HEK293 (cell line): ENCODE data around the gene CITED4.

Experiments used
- CTCF ChIA-PET: fragments of 350-600 bp; formaldehyde crosslinking; extraction: SDS; loops from one replicate; lab custom pipeline; 2021; ENCODE audit warnings: antibody characterized with exemption; lab: Yijun Ruan, JAX
- POLR2A ChIA-PET: fragments of 300-600 bp; formaldehyde crosslinking; extraction: SDS; loops from one replicate; lab custom pipeline; 2020; ENCODE audit warnings: antibody characterized with exemption, inconsistent platforms; lab: Yijun Ruan, JAX
- H3K27ac ChIP-seq: fragments of 200-500 bp; sonication (Bioruptor generic); 2 replicates; pipeline ENCODE4 v1.5.1; 2014; ENCODE audit warnings: low read depth, low read length, control low read depth, inconsistent platforms; ENCODE audit errors: extremely low read depth
- H3K36me3 ChIP-seq, 2 experiments: fragments of 200-500 bp in 1 of 2; sonication (Bioruptor generic) in 1 of 2; 1 replicate in 1 of 2; 2 replicates in 1 of 2; pipeline ENCODE4 v1.5.1; 2014 to 2017; ENCODE audit warnings: inconsistent platforms in 2 of 2, low read length in 2 of 2; ENCODE audit not compliant: control insufficient read depth in 2 of 2, insufficient read depth in 1 of 2
- H3K4me1 ChIP-seq: fragments of 200-500 bp; sonication (Bioruptor generic); 2 replicates; pipeline ENCODE4 v1.5.1; 2014; ENCODE audit warnings: mild to moderate bottlenecking, low read length, inconsistent platforms; ENCODE audit not compliant: control insufficient read depth, insufficient read depth
- H3K4me3 ChIP-seq: 2 replicates; pipeline ENCODE4 v1.5.1; 2011; ENCODE audit warnings: low read depth, mild to moderate bottlenecking, control low read depth, low read length, moderate library complexity
- H3K9me3 ChIP-seq: fragments of 200-500 bp; sonication (Bioruptor generic); 2 replicates; pipeline ENCODE4 v1.5.1; 2014; ENCODE audit warnings: low read depth, low read length, inconsistent platforms; ENCODE audit not compliant: control insufficient read depth, insufficient read depth
- EGR2 ChIP-seq: fragments of 450-650 bp; formaldehyde crosslinking; IDR thresholded peaks from 2 replicates; pipeline ENCODE4 v1.5.1; 2016; ENCODE audit warnings: low read depth, missing biosample characterization, missing genetic modification characterization
- GLIS1 ChIP-seq: fragments of 450-650 bp; formaldehyde crosslinking; IDR thresholded peaks from 2 replicates; pipeline ENCODE4 v1.5.1; 2016; ENCODE audit warnings: missing biosample characterization, missing genetic modification characterization
- GLIS2 ChIP-seq: fragments of 450-650 bp; formaldehyde crosslinking; IDR thresholded peaks from 2 replicates; pipeline ENCODE4 v1.5.1; 2016; ENCODE audit warnings: missing biosample characterization, missing genetic modification characterization
- PRDM1 ChIP-seq: fragments of 450-650 bp; formaldehyde crosslinking; IDR thresholded peaks from 2 replicates; pipeline ENCODE4; 2016; ENCODE audit warnings: missing biosample characterization, missing genetic modification characterization
- ZFHX2 ChIP-seq: fragments of 450-650 bp; formaldehyde crosslinking; conservative IDR thresholded peaks from 2 replicates; pipeline ENCODE4 v1.5.1; 2016; ENCODE audit warnings: missing biosample characterization, missing genetic modification characterization
- ZIC2 ChIP-seq: fragments of 450-650 bp; formaldehyde crosslinking; IDR thresholded peaks from 2 replicates; pipeline ENCODE4 v1.5.1; 2016; ENCODE audit warnings: missing biosample characterization, missing genetic modification characterization
- ZNF274 ChIP-seq, 2 experiments: fragments of 200-500 bp in 1 of 2; fragments of 450-650 bp in 1 of 2; sonication (Bioruptor generic) in 1 of 2; formaldehyde crosslinking in 1 of 2; IDR thresholded peaks; 2 replicates each; pipeline versions ENCODE4 v1.5.1 to v1.6.1; 2014 to 2016; ENCODE audit warnings: borderline replicate concordance in 1 of 2, inconsistent platforms in 1 of 2, low read length in 1 of 2, missing biosample characterization in 1 of 2, missing genetic modification characterization in 1 of 2
- ZNF335 ChIP-seq: fragments of 450-650 bp; formaldehyde crosslinking; conservative IDR thresholded peaks from 2 replicates; pipeline ENCODE4 v1.5.1; 2016; ENCODE audit warnings: missing biosample characterization, missing genetic modification characterization
- ZNF366 ChIP-seq: fragments of 450-650 bp; formaldehyde crosslinking; conservative IDR thresholded peaks from 2 replicates; pipeline ENCODE4 v1.5.1; 2016; ENCODE audit warnings: missing biosample characterization, missing genetic modification characterization
- ZNF48 ChIP-seq: fragments of 450-650 bp; formaldehyde crosslinking; IDR thresholded peaks from 2 replicates; pipeline ENCODE4 v1.5.1; 2016; ENCODE audit warnings: missing biosample characterization, missing genetic modification characterization
- ZNF501 ChIP-seq: fragments of 450-650 bp; formaldehyde crosslinking; IDR thresholded peaks from 2 replicates; pipeline ENCODE4 v1.5.1; 2016; ENCODE audit warnings: missing biosample characterization, missing genetic modification characterization
- ZNF514 ChIP-seq: fragments of 450-650 bp; formaldehyde crosslinking; IDR thresholded peaks from 2 replicates; pipeline ENCODE4 v1.5.1; 2016; ENCODE audit warnings: missing biosample characterization, missing genetic modification characterization
- ZNF529 ChIP-seq: fragments of 450-650 bp; formaldehyde crosslinking; IDR thresholded peaks from 2 replicates; pipeline ENCODE4 v1.5.1; 2017; ENCODE audit warnings: missing genetic modification characterization, missing biosample characterization; ENCODE audit not compliant: insufficient replicate concordance
- ZNF530 ChIP-seq: fragments of 450-650 bp; formaldehyde crosslinking; IDR thresholded peaks from 2 replicates; pipeline ENCODE4 v1.5.1; 2016; ENCODE audit warnings: low read depth, missing biosample characterization, missing genetic modification characterization
- ZNF629 ChIP-seq: fragments of 450-650 bp; formaldehyde crosslinking; IDR thresholded peaks from 2 replicates; pipeline ENCODE4 v1.5.1; 2017; ENCODE audit warnings: missing biosample characterization, missing genetic modification characterization
- ZNF677 ChIP-seq: fragments of 450-650 bp; IDR thresholded peaks from 2 replicates; pipeline ENCODE4 v1.5.0; 2018; ENCODE audit warnings: missing biosample characterization, mild to moderate bottlenecking, missing genetic modification characterization, moderate library complexity
- TF ChIP-seq, protein P1 (sequence below): IDR thresholded peaks from 2 replicates; pipeline ENCODE4 v1.6.1; 2011; ENCODE audit warnings: mild to moderate bottlenecking, low read depth, low read length, borderline replicate concordance
- TF ChIP-seq, protein P2 (sequence below): fragments of 450-650 bp; formaldehyde crosslinking; conservative IDR thresholded peaks from 2 replicates; pipeline ENCODE4 v1.5.1; 2016; ENCODE audit warnings: low read depth, missing biosample characterization, missing genetic modification characterization
- TF ChIP-seq, protein P3 (sequence below): fragments of 450-650 bp; formaldehyde crosslinking; IDR thresholded peaks from 2 replicates; pipeline ENCODE4 v1.5.1; 2016; ENCODE audit warnings: missing biosample characterization, missing genetic modification characterization
- TF ChIP-seq, protein P4 (sequence below): fragments of 450-650 bp; formaldehyde crosslinking; optimal IDR thresholded peaks from 2 replicates; pipeline ENCODE3; 2016; ENCODE audit warnings: missing biosample characterization, mild to moderate bottlenecking, missing genetic modification characterization
- TF ChIP-seq, protein P5 (sequence below): fragments of 450-650 bp; formaldehyde crosslinking; IDR thresholded peaks from 2 replicates; pipeline ENCODE4 v1.5.1; 2016; ENCODE audit warnings: missing biosample characterization, missing genetic modification characterization

Gene CITED4

DNA sequence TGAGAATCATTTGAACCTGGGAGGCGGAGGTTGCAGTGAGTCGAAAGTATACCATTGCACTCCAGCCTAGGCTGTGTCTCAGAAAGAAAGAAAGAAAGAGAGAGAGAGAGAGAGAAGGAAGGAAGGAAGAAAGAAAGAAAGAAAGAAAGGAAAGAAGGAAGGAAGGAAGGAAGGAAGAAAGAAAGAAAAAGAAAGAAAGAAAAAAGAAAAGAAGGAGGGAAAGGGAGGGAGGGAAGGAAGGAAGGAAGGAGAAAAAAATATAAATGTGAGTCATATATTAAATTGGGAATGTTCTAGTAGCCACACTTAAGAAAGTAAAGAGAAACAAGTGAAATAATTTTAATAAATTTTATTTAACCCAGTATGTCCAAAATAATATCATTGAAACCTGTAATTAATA is 16.7 kb upstream of the CITED4 start:
- Histone ChIP-seq H3K27ac (no peak overlapping the region), H3K9me3 (no peaks in the 10 kb centered on the region), H3K4me1 (no peaks in the 10 kb centered on the region), H3K36me3 (no peaks in the 10 kb centered on the region), H3K4me3 (no peak overlapping the region)
- CTCF ChIA-PET = no interaction called here
- POLR2A ChIA-PET = no interaction called here
- TF ChIP-seq ZNF366 (tag by site-specific recombination) (peak; percentile 97), ZNF677 (tag by site-specific recombination) (no peak), ZNF529 (no peak), PRDM1 (tag by site-specific recombination) (peak; percentile 22; the same call in 1 of the 2 replicates), ZNF48 (tag by site-specific recombination) (no peak)
- TF ChIP-seq, protein P1, sequence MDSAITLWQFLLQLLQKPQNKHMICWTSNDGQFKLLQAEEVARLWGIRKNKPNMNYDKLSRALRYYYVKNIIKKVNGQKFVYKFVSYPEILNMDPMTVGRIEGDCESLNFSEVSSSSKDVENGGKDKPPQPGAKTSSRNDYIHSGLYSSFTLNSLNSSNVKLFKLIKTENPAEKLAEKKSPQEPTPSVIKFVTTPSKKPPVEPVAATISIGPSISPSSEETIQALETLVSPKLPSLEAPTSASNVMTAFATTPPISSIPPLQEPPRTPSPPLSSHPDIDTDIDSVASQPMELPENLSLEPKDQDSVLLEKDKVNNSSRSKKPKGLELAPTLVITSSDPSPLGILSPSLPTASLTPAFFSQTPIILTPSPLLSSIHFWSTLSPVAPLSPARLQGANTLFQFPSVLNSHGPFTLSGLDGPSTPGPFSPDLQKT = no peak
- TF ChIP-seq, protein P2, sequence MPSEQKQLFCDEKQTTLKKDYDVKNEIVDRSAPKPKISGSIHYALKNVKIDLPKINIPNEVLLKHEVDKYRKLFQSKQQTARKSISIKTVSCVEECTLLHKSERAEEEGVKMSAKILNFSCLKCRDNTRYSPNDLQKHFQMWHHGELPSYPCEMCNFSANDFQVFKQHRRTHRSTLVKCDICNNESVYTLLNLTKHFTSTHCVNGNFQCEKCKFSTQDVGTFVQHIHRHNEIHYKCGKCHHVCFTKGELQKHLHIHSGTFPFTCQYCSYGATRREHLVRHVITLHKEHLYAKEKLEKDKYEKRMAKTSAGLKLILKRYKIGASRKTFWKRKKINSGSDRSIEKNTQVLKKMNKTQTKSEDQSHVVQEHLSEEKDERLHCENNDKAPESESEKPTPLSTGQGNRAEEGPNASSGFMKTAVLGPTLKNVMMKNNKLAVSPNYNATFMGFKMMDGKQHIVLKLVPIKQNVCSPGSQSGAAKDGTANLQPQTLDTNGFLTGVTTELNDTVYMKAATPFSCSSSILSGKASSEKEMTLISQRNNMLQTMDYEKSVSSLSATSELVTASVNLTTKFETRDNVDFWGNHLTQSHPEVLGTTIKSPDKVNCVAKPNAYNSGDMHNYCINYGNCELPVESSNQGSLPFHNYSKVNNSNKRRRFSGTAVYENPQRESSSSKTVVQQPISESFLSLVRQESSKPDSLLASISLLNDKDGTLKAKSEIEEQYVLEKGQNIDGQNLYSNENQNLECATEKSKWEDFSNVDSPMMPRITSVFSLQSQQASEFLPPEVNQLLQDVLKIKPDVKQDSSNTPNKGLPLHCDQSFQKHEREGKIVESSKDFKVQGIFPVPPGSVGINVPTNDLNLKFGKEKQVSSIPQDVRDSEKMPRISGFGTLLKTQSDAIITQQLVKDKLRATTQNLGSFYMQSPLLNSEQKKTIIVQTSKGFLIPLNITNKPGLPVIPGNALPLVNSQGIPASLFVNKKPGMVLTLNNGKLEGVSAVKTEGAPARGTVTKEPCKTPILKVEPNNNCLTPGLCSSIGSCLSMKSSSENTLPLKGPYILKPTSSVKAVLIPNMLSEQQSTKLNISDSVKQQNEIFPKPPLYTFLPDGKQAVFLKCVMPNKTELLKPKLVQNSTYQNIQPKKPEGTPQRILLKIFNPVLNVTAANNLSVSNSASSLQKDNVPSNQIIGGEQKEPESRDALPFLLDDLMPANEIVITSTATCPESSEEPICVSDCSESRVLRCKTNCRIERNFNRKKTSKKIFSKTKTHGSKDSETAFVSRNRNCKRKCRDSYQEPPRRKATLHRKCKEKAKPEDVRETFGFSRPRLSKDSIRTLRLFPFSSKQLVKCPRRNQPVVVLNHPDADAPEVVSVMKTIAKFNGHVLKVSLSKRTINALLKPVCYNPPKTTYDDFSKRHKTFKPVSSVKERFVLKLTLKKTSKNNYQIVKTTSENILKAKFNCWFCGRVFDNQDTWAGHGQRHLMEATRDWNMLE (tag by site-specific recombination) = no peak
- TF ChIP-seq, all 188 proteins: peak for 2

DNA sequence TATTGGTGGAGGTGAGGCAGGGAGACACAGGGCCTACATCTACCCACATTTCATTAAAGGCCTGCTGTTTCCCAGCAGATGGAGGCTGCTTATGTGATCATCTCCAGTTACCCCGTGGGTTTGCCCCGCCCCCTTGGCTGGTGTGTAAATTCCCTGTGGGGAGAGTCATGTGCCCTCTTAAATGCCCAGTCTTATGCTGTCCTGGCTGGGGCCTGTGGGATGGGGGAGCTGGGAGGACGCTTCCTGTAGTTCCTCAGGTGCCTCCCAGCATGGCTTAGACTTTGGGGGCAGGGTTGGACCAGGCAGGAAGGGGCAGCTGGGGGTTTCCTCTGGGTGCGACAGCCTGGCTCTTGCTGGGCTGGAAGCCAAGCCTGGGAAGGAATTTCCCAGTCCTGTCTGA is 15.5 kb upstream of the CITED4 start:
- no peak overlapping the region for H3K4me3 ChIP-seq
- CTCF ChIA-PET = interaction anchor here (1.0 kb wide), 1 partner anchor 24 kb away, joined by 3 read pairs; no protein-coding TSS in a partner anchor
- H3K36me3 ChIP-seq = no peaks in the 10 kb centered on the region
- no peak overlapping the region for H3K27ac ChIP-seq
- POLR2A ChIA-PET = interaction anchor here (0.5 kb wide), 1 partner anchor 192 kb away, joined by 3 read pairs; no protein-coding TSS in a partner anchor
- H3K4me1 ChIP-seq = no peaks in the 10 kb centered on the region
- no peaks in the 10 kb centered on the region for H3K9me3 ChIP-seq
- TF ChIP-seq, protein P3, sequence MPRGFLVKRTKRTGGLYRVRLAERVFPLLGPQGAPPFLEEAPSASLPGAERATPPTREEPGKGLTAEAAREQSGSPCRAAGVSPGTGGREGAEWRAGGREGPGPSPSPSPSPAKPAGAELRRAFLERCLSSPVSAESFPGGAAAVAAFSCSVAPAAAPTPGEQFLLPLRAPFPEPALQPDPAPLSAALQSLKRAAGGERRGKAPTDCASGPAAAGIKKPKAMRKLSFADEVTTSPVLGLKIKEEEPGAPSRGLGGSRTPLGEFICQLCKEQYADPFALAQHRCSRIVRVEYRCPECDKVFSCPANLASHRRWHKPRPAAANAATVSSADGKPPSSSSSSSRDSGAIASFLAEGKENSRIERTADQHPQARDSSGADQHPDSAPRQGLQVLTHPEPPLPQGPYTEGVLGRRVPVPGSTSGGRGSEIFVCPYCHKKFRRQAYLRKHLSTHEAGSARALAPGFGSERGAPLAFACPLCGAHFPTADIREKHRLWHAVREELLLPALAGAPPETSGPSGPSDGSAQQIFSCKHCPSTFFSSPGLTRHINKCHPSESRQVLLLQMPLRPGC (tag by site-specific recombination) = no peak
- TF ChIP-seq GLIS1 (tag by site-specific recombination) = peak; percentile 31; the same call in 1 of the 2 replicates
- no peak for TF ChIP-seq ZNF629
- no peak for TF ChIP-seq ZNF514 (tag by site-specific recombination)
- TF ChIP-seq ZNF274 (IDR thresholded peaks at IDR 0.05; ENCODE audit: low read length) = no peak
- TF ChIP-seq ZNF274 (tag by site-specific recombination; IDR thresholded peaks at IDR 0.05; ENCODE audit: borderline replicate concordance) = no peak
- peak; percentile 71 for TF ChIP-seq ZNF335 (tag by site-specific recombination)
- peak; percentile 80; the same call in 1 of the 2 replicates for TF ChIP-seq ZFHX2
- TF ChIP-seq, protein P1 = no peak
- TF ChIP-seq GLIS2 (tag by site-specific recombination) = peak; percentile 54
- TF ChIP-seq, protein P4, sequence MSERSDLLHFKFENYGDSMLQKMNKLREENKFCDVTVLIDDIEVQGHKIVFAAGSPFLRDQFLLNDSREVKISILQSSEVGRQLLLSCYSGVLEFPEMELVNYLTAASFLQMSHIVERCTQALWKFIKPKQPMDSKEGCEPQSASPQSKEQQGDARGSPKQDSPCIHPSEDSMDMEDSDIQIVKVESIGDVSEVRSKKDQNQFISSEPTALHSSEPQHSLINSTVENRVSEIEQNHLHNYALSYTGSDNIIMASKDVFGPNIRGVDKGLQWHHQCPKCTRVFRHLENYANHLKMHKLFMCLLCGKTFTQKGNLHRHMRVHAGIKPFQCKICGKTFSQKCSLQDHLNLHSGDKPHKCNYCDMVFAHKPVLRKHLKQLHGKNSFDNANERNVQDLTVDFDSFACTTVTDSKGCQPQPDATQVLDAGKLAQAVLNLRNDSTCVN (tag by site-specific recombination) = no peak
- TF ChIP-seq ZNF530 = no peak
- TF ChIP-seq, protein P5, sequence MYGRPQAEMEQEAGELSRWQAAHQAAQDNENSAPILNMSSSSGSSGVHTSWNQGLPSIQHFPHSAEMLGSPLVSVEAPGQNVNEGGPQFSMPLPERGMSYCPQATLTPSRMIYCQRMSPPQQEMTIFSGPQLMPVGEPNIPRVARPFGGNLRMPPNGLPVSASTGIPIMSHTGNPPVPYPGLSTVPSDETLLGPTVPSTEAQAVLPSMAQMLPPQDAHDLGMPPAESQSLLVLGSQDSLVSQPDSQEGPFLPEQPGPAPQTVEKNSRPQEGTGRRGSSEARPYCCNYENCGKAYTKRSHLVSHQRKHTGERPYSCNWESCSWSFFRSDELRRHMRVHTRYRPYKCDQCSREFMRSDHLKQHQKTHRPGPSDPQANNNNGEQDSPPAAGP = no peak
- TF ChIP-seq ZNF501 = no peak
- TF ChIP-seq EGR2 (tag by site-specific recombination) = peak; percentile 83
- TF ChIP-seq ZIC2 (tag by site-specific recombination) = peak; percentile 90
